Measurements from ENCODE around the gene FOXG1. TPM values are rescaled to one million over a fixed set of nuclear protein-coding genes. Genes with fewer than 3 reads are reported as not detected.

The FOXG1 gene
- total RNA-seq, 1 experiment from 2014 or later, result not detected

DNA sequence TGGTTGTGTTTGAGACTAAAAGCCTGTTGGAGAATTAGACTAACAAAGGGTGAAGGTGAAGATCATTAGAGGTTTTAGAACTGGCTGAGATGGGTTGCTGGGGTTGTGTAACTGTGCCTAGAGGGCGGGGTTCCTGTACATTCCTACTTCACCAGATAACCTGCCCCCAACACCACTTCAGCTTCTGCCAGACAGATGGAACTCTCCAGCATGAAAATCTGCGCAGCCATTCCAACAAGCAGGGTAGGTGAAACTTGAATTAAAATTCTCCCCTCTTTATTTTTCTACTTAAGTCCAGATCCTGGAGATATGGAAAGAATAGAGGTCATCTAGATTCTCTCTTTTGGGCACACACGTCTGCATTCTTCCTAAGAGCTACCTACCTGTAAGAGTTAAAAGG, 6.0 kb downstream of the FOXG1 start:
- in situ Hi-C loops (cut with HindIII; ENCODE audit: low pct_unique_long_range_greater_than_20kb, low sequenced_read_pairs), result no loop called here
- DNase-seq (ENCODE audit: low read depth), result no peak

DNA sequence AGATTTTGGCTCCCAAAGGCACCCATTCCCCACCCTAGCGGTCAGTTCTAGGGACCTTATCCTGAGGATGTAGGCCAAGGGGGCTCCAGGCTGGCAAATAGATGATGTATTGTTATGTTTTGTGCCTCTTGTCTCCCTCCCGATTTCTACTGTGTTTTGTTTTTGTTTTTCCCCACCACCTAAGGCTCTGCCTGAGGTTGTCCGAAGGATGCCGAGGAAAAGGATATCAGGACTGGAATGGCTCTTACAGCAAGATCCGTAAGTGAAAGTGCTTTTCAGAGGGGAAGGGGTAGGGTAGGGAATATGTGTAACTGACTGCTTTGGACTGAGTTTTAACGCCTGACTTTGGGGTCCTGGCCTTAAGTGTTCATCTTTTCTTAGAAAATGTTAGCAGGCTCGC, 6.6 kb downstream of the FOXG1 start:
- DNase-seq (ENCODE audit: low read depth), result no peak
- in situ Hi-C loops (cut with HindIII; ENCODE audit: low pct_unique_long_range_greater_than_20kb, low sequenced_read_pairs), result no loop called here

DNA sequence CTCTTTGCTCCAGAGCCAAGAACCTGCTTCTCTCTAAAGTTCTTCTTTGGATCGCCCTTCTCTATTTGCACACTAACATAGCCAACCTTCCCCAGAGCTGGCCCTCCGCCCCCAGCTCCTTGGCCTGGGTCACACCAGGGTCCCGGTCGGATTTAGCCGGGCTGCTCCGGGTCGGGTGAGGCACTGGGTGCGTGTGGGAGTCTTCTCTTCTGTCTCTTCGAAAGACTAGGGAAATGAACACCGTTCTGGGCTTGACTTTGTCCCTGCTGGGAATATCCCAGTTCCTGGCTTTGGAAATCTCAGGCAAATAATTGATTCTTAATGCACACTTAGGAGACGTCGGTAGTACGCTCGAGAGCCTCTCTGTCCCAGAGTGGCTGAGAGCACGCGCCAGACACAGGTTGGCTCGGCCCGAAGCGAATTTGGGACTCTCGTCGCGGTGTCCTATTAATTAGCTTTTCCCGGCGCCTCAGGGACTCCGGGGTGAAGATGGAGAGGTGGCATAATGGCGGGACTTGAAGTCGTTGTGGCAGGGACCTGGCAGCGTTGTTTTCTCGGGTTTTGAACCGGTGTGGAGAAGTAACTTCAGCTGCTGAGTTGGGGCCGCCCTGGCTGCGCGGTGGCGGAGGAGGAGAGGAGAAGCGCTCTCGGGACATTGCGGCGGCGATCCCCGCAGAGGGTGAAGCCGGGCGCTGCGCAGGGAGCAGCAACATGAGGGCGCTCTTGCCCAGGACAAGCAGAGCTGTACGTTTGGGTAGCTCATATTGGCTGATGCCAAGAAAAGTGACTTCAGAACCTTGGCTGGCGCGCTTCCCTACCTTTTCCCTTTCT, 7.5 kb downstream of the FOXG1 start:
- DNase-seq (ENCODE audit: low read depth), result no peak
- in situ Hi-C loops (cut with HindIII; ENCODE audit: low pct_unique_long_range_greater_than_20kb, low sequenced_read_pairs), result no loop called here

DNA sequence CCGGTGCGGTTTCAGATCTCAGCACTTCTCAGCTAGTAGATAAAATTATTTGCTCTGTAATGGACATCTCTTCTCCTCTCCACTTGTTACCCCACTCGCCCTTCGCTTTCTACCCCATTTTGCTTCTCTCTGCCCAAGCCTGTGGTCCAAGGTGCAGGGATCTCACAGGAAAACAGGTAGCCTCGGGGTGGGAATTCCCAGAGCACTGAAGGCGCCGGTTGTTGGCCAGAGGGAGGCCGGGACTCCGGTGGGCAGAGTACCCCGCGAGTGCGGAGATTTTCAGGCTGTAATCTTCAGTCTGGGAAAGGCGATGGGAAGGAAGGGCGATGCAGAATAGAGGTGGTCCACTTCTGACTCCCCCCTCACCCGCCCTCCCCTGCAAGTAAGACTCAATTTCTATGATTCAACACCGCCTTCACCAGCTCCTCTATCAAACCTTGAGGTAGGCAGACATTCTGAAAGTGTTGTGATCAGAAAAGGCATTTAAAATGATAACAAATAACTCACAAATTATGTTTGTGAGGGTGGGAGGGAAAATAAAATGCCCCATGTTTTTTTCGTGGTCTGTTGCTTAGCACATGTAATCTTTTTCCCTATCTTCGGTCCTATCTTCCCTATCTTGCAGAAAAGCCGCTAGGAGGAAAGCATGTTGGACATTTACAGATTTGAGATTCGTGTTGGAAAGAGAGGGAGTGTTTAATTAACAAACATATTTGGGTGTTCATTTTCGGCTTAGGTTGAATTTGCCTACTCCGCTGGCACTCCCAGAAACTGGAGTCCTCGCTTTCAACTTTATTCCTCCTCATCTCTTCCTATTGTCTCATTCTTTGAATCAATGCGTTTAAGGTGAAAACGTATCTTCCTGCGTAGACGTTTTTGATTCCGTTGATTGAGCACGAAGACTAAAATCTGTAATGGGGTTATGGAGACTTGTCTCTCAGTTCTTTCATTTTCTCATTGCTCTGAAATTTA, 8.5 kb downstream of the FOXG1 start:
- no peak for DNase-seq (ENCODE audit: low read depth)
- in situ Hi-C loops (cut with HindIII; ENCODE audit: low pct_unique_long_range_greater_than_20kb, low sequenced_read_pairs), result no loop called here

DNA sequence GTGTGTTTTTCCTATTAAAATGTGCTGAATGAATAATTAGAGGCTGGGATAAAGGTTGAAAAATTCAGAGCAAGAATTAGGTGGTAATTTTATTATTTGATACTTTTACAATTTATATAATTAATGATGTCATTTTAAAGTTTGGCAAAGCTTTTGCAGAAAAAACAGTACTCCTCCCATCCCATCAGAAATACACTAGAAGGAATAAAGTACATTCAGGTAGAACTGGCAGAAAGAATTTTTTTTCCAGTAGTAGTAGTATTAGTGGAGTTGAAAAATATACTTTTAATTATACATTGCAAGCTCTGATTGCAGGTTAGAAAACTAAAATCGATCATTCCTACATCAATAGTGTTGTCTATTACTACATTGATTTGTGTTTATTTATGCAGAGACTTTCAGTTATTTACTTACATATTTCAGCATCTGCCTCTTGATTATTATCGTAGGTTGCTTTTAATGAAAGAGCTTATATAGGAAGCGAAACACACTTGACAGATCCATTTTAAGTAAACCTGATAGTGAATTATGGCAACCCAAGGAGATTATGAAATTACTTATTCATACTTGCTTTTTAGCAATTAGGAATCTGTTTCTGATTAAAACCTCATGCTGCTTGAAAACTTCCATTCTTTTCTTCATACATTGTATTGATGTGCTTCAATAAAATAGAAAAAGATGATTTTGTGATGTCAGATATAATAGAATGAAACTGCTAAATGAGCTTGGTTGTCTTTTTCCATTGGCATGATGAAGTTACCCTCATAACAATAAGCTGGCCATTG, 10.1 kb downstream of the FOXG1 start:
- DNase-seq (ENCODE audit: low read depth), result no peak
- in situ Hi-C loops (cut with HindIII; ENCODE audit: low pct_unique_long_range_greater_than_20kb, low sequenced_read_pairs), result no loop called here

DNA sequence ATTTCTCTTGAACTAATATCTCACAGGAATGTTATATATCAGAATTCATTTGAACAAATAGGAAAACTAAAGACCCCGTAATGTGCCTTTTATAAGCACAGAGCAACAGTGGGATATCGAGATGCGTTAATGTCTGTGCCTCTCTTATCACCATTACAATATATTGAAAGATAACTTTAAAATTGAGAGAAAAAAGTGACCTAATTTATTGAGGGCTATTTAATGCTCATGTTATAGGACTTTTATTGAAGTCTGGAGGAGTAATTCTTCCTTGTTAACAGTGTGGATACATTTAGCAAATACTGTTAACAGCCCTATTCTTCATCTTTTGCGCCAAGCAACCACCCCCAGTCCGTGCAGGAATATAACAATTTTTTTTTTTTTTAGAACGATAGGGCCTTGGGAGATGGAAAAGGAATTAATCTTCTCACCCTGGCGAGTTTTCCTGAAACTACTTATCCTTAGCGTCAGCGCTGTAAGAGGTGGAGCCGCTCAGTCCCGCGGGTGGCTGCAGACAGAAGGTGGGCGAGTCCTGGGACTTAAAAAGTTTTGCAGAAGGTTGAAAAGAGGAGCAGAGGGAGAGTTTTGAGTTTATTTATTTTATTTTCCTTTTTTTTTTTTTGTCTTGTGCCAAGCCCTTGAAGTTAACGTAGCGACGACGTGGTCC, 11.0 kb downstream of the FOXG1 start:
- in situ Hi-C loops (cut with HindIII; ENCODE audit: low pct_unique_long_range_greater_than_20kb, low sequenced_read_pairs), result no loop called here
- no peak for DNase-seq (ENCODE audit: low read depth)

DNA sequence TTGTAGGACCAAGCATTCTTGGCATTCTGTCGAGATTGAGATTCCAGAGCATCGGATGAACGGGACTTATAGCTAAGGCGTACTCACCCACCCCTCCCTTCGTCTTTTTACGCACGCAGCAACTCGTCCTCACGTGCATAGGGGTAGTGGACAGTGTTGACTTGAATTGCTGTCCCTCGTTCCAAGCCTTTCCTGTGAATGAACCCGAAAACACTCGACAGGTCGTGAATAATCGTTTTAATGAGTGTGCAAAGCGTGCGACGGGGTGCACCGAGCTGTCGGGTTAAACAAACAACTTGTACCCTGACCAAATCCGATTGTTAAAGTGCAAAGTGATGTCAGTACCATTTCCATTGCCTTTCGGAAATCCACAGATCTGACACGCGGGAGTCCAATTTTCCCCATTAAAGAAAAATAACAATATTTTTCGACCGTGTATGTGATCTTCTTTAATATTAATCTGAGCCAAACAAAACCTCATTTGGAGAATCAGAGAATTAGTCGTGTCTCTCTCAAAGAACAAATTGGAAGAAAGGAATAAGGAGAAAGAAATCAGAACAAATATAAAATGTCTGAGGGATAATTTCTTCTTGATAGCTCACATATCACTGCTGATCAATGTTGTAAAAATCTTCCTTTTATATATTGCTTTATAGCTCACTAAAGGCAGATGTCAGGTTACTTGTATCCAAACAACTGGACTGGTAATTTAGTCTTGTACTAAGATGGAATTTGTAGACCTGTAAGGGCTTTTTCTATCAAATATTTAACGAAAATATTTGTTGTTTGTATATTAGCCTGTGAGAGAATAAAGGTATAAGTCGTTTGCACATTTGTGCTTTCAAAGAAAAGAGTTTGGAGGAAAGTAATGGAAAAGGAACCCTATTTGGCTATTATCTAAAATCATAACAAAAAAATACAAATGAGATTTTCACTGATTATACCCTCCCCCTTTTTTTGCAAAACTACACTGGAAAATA, 11.8 kb downstream of the FOXG1 start:
- no peak for DNase-seq (ENCODE audit: low read depth)
- in situ Hi-C loops (cut with HindIII; ENCODE audit: low pct_unique_long_range_greater_than_20kb, low sequenced_read_pairs), result no loop called here

DNA sequence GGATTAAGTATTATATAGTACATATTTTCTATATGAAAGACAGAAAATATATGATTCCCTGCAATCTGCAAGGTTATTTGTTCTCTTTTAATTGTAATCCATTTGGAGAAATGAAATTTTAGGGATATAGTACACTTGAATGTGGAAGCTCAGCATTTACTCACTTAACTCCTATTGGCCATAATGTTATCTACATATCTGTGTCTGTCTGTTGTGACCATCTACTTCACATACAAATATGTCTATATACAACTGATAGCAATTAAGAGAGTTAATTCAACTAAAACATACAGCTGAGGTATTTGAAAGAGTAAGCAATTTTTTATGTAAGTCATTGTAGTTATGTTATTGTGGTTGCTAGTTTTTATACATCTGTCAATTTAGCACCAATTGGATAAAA, 12.9 kb downstream of the FOXG1 start:
- in situ Hi-C loops (cut with HindIII; ENCODE audit: low pct_unique_long_range_greater_than_20kb, low sequenced_read_pairs), result no loop called here
- no peak for DNase-seq (ENCODE audit: low read depth)

DNA sequence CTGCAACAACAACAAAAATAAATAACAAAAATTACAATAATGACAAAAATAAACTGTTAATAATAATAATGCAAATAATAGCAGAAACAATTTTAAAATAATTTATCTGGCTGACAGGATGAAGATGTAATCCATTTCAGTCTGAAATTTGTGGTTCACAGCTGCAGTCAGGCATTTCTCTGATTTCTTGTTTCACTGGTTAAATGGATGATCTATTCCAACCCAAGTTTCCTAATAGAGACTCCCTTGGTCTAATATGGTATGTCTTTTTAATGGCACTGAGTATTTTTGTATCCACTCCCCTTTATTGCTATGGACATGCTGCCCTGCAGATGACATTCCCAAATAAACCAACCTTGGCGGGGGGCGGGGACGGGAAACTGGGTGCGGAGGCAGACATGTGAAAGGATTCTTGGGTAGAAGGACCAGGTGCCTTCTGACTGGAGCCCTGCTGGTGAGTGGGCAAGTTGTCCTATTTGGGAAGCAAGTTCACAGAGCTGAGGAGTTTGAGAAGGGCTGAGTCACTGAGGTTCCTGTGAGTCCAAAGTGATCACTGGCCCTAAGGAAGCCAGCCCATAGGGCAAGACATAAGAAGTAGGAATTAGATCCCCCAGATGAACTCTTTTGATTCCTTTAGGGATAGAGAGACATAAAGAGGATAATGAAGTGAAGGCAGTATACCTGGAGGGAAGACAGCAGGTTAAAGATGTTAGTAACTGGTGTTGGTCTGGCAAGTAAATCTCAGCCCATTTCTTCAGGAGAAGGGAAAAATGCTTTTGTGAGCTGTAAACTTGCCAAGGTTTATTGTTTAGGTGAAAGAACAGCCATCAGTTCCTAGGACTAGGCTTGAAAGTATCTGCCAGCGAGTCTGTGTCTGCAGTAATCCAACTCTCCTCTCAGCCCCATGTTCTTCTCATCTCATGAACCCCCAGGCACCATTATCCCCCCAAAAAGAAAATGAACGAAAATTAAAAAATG, 14.5 kb downstream of the FOXG1 start:
- no peak for DNase-seq (ENCODE audit: low read depth)
- in situ Hi-C loops (cut with HindIII; ENCODE audit: low pct_unique_long_range_greater_than_20kb, low sequenced_read_pairs), result no loop called here

DNA sequence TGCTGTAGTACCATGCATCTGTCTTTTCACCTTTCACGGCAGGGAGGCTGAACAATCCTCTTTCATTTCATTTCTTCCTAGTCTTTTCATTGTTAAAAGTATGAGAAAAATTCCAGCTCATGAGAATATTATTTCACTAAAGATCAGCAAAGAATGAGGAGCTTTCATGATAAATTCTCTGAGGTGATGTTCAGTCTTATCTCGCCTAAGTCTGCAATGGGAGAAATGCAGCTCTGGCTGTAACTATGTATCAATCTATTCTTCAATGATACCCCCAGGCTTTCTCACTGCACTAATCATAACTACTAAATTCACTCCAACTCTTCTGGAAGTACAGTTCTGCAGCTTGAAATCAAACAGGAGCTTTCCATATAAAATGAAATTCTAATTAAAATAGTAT, 15.7 kb downstream of the FOXG1 start:
- in situ Hi-C loops (cut with HindIII; ENCODE audit: low pct_unique_long_range_greater_than_20kb, low sequenced_read_pairs), result no loop called here
- no peak for DNase-seq (ENCODE audit: low read depth)

DNA sequence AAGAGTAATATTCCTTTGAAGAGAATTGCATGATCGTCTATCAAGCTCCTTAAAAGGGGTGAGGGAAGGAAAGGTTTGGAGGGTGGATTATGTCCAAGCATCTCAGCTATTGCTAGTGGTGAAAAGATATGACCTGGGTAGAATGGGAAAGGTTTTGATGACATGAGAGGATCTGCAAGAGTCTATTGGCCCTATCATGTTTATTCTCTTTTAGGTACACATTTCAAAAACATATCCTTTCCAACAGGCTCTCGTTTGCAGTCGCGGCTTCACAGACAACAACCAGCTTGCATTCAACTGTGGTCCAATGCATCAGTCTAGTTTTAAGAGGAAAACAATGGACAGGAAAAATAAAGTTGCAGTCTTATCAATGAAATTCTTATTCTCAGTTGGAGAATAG, 17.1 kb downstream of the FOXG1 start:
- in situ Hi-C loops (cut with HindIII; ENCODE audit: low pct_unique_long_range_greater_than_20kb, low sequenced_read_pairs), result no loop called here
- DNase-seq (ENCODE audit: low read depth), result no peak

DNA sequence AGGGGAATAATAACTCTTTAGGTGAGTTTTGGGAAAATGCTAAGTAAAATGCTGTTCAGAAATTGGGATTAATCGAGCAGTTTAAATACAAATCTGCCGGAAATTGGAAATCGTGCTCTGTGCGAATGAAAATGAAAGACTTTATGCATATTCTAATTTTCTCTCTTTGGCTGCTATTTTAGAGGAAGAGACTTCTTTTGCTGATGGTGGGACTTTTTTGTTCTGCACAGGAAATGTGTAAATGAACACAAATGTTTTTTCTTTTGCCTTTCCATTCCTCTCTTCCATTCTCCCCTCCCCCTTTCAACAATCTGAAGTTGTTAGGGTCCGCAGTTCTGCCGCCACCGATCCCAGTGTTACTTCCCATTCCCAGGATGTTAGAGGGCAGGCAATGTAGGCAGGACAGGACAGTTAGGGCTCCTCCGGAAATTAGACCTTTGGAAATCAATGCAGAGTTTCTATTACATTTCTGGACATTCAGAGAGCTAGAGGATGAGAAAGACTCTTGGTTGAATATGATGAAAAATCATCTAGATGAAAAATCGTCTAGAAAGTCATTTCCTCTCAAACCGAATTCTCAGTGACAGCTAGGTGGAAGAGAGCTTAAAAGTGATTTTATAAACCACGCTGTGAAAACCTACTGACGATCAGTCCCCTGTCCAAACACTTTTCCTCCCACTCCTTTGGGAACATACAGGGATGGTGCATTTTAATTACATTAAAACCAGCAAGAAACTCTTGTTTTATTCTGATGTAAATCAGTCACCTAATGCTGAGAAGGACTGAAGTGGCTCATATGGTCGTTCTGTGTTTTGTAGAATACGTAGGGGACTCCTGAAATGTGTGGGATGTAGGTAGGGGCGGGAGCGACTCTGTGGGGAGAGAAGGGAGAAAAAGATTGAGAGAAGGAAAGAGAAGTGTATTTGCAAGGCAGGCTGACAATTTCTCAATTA, 17.8 kb downstream of the FOXG1 start:
- in situ Hi-C loops (cut with HindIII; ENCODE audit: low pct_unique_long_range_greater_than_20kb, low sequenced_read_pairs), result no loop called here
- no peak for DNase-seq (ENCODE audit: low read depth)

DNA sequence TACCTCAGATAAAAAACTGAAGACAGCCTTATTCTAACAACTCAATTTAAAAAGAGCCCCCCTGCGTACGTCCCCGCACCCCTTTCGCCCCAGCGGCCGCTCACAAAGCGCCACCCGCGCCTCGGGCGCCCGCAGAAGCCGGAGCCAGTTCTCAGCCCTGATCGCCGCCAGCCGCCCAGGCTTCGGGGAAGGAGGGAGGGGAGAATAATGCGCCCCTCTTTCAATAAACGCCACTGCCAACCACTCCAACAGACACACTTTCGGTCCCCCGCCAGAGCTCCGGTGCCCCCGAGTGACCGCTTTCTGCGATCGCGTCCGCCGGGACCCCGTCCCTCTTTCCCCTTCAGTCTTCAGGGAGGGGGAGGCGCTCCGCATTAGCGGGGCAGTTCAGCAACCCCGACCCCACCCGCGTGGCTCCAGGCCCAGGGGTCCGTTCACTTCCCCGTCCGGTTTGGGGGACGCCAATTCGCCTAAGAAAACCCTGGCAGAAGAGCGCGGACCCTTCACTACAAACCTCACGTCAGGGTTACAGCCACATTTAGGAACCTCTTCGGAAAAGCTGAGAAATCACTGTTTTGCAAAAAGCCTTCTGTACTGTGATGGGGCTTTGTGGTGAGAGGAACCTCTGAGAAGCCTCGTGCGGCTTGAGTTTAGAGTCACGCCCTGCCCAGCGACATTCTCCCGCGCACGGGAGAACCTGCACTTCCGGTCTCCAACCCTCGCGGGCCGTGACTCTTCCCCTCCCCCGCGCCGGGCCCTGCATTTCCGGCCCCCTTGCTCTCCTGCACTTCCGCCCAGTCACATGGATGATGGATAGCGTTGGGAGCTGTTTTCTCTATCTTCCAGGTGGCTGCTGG, 18.7 kb downstream of the FOXG1 start:
- DNase-seq (ENCODE audit: low read depth), result no peak
- in situ Hi-C loops (cut with HindIII; ENCODE audit: low pct_unique_long_range_greater_than_20kb, low sequenced_read_pairs), result no loop called here

DNA sequence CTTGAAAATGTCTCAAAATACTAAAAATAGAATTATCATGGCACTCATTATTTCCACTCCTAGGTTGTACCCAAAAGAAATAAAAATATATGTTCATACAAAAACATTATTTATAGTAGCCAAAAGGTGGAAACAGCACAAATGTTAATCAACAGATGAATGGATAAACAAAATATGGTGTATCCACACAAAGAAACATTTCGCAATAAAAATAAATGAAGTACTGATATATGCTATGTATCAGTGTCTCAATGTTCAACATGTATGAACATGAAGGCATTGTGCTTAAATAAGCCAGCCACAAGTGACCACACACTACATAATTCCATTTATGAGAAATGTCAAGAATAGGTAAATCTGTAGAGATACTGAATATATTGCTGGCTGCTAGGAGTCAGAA, 40.9 kb downstream of the FOXG1 start:
- DNase-seq (ENCODE audit: low read depth), result no peak
- in situ Hi-C loops (cut with HindIII; ENCODE audit: low pct_unique_long_range_greater_than_20kb, low sequenced_read_pairs), result no loop called here

Measured in Caki2 (cell line).